KMS-11 (cell line): ENCODE data around the gene ZNF775.

ENCODE experiments used
- H2AFZ ChIP-seq: fragments of 200-600 bp; sonication (generic); 2 replicates; pipeline ENCODE4 v1.6.1; 2016; ENCODE audit warnings: antibody characterized with exemption, mixed run types, low read depth
- H3K27ac ChIP-seq: fragments of 200-600 bp; sonication (generic); 2 replicates; pipeline ENCODE4 v1.6.1; 2016; ENCODE audit warnings: mild to moderate bottlenecking, mixed run types
- H3K27me3 ChIP-seq: fragments of 200-600 bp; sonication (generic); 2 replicates; pipeline ENCODE4 v1.6.1; 2017; ENCODE audit warnings: mild to moderate bottlenecking, low read depth, mixed run types, moderate library complexity; ENCODE audit not compliant: insufficient read depth
- H3K36me3 ChIP-seq: fragments of 200-600 bp; sonication (generic); 2 replicates; pipeline ENCODE4 v1.6.1; 2017; ENCODE audit warnings: mild to moderate bottlenecking, mixed run types; ENCODE audit not compliant: insufficient read depth
- H3K4me1 ChIP-seq: fragments of 200-600 bp; sonication (generic); 2 replicates; pipeline ENCODE4 v1.6.1; 2016; ENCODE audit warnings: mild to moderate bottlenecking, low read depth, mixed run types; ENCODE audit not compliant: poor library complexity, severe bottlenecking
- H3K4me2 ChIP-seq: fragments of 200-600 bp; sonication (generic); 2 replicates; pipeline ENCODE4 v1.7.0; 2016; ENCODE audit warnings: mild to moderate bottlenecking, mixed run types
- H3K4me3 ChIP-seq: fragments of 200-600 bp; sonication (generic); IDR thresholded peaks from 2 replicates; pipeline ENCODE4 v1.6.1; 2017; ENCODE audit warnings: low read depth, low read length, mixed read lengths; ENCODE audit not compliant: insufficient read depth
- H3K79me2 ChIP-seq: fragments of 200-600 bp; sonication (generic); 2 replicates; pipeline ENCODE4 v1.6.1; 2016; ENCODE audit warnings: low read depth, mixed run types; ENCODE audit not compliant: insufficient read depth
- H3K9ac ChIP-seq: fragments of 200-600 bp; sonication (generic); 2 replicates; pipeline ENCODE4 v1.6.1; 2016; ENCODE audit warnings: mild to moderate bottlenecking, mixed run types
- H4K20me1 ChIP-seq: fragments of 200-600 bp; sonication (generic); 2 replicates; pipeline ENCODE4 v1.6.1; 2016; ENCODE audit warnings: mild to moderate bottlenecking, mixed run types; ENCODE audit not compliant: insufficient read depth
- CTCF ChIP-seq: fragments of 200-600 bp; sonication (generic); conservative IDR thresholded peaks from 2 replicates; pipeline ENCODE4 v1.6.1; 2017; ENCODE audit warnings: low read depth, mild to moderate bottlenecking, antibody characterized with exemption, low read length, moderate library complexity, mixed read lengths

Gene ZNF775

GRCh38 chr7:150388306-150388705 lies 9.2 kb downstream of the ZNF775 start:
- no peak for TF ChIP-seq CTCF
- no peaks in the 10 kb centered on the region for H3K36me3 ChIP-seq
- peaks cover 31% of the 10 kb centered on the region for H3K4me1 ChIP-seq
- no peak overlapping the region for H2AFZ ChIP-seq
- H3K79me2 ChIP-seq: no peaks in the 10 kb centered on the region
- H3K27me3 ChIP-seq: no peaks in the 10 kb centered on the region
- H3K4me3 ChIP-seq: no peak overlapping the region
- no peaks in the 10 kb centered on the region for H4K20me1 ChIP-seq
- H3K27ac ChIP-seq: no peak overlapping the region
- no peak overlapping the region for H3K4me2 ChIP-seq
- no peak overlapping the region for H3K9ac ChIP-seq

DNA sequence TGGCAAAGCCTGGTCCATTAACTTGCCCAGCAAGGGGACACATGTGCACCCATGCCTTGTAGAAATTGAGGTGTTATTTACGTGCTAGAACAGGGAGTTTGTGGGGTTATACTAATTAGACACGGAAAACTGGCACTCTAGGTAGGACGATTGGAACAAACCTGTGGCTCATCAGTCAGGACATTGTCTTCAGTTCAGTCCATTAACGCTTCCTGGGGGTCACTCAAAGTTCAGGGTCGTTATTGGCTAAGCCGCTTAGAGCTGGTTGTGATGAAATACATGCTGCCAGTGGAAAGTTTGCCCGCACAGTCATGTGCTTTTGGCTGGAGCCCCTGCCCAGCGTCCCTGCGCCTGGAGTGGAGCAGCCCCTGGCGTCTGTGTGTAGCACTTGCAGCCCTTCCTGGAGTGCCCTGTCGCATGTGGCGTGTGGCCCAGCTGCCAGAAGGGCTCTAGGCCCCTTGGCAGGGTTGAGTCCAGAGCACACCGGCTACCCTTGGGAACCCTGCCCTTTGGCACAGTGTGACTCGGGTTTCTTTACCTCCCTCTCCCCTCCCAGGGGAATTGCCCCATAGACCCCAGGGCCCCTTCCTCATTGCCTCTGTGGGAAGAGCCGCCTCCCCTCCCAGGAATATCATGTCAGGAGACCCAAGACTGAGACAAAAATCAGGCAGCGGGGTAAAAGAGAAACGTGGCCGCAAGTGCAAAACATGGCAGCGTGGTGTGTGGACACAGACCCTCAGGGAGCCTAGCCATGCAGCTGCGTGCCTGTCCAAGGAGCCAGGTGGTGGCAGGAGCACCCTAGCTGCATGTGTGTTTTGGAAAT lies 9.8 kb downstream of the ZNF775 start:
- no peak for TF ChIP-seq CTCF
- Histone ChIP-seq H4K20me1 (no peaks in the 10 kb centered on the region), H3K4me2 (no peak overlapping the region), H2AFZ (no peak overlapping the region), H3K9ac (no peak overlapping the region), H3K4me3 (no peak overlapping the region), H3K79me2 (no peaks in the 10 kb centered on the region), H3K4me1 (peaks cover 25% of the 10 kb centered on the region), H3K27ac (no peak overlapping the region), H3K36me3 (no peaks in the 10 kb centered on the region), H3K27me3 (no peaks in the 10 kb centered on the region)

DNA sequence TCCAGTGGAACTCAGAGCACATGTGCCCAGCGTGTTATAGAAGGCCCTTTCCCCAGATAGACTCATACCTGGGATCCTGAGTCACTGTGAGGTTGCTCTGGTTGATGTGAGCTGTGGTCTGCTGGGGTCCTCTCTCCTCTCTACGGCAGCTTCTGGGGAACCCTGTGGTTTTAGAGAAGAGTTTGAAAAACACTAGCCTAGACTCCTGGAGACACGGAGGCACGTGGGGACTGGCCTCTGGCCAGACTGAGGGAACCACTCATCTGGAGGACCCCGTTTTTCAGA lies 10.3 kb downstream of the ZNF775 start:
- H3K79me2 ChIP-seq: no peaks in the 10 kb centered on the region
- H3K27ac ChIP-seq: no peak overlapping the region
- no peak overlapping the region for H3K9ac ChIP-seq
- H3K27me3 ChIP-seq: no peaks in the 10 kb centered on the region
- no peaks in the 10 kb centered on the region for H4K20me1 ChIP-seq
- no peak overlapping the region for H3K4me2 ChIP-seq
- no peaks in the 10 kb centered on the region for H3K36me3 ChIP-seq
- peaks cover 22% of the 10 kb centered on the region for H3K4me1 ChIP-seq
- H3K4me3 ChIP-seq: no peak overlapping the region
- TF ChIP-seq CTCF: no peak
- H2AFZ ChIP-seq: no peak overlapping the region

DNA sequence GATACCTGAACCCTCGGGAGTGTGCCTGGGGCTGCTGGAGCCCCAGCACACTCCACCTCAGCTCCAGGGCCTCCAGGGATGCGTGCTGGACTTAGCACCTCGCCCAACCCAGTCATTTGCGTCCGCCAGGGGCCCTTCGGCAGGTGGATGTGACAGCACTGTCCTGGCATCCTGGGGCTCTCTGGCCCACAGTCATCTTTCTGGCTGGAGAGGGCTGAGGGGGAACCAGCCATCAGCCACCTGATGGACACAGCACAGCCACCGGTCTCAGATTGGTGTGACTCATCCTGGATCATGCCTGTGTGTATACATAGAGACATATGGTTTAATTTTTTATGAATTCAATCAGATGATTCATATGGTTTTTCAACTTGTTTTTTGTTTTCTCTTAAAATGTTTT lies 11.1 kb downstream of the ZNF775 start:
- no peaks in the 10 kb centered on the region for H3K27me3 ChIP-seq
- peaks cover 19% of the 10 kb centered on the region for H3K4me1 ChIP-seq
- no peaks in the 10 kb centered on the region for H3K79me2 ChIP-seq
- no peaks in the 10 kb centered on the region for H4K20me1 ChIP-seq
- H2AFZ ChIP-seq: no peak overlapping the region
- TF ChIP-seq CTCF: no peak
- H3K4me2 ChIP-seq: no peak overlapping the region
- no peak overlapping the region for H3K9ac ChIP-seq
- no peak overlapping the region for H3K4me3 ChIP-seq
- H3K27ac ChIP-seq: no peak overlapping the region
- H3K36me3 ChIP-seq: no peaks in the 10 kb centered on the region
